Stimulated activated CD4-positive, alpha-beta T cell treated with anti-CD3 and anti-CD28 coated beads, TNF-alpha, amount 100 ng/mL, for 24 hours (primary cell): ENCODE results near the gene RNASE1.

ENCODE experiments used
- DNase-seq, 3 experiments: peaks; one replicate each; pipeline ENCODE4 v3.0.0-alpha.2; 2020; ENCODE audit warnings: low read depth in 3 of 3

RNASE1 gene

GRCh38 chr14:20808162-20808483, 5.5 kb upstream of the RNASE1 start:
- no peak for DNase-seq

- no peak for DNase-seq
Measured at GRCh38 chr14:20807304-20808161, 4.9 kb upstream of the RNASE1 start.

GRCh38 chr14:20805485-20805884, 2.8 kb upstream of the RNASE1 start:
- DNase-seq: no peak

- DNase-seq: no peak
Measured at GRCh38 chr14:20803223-20803622, 579 bp upstream of the RNASE1 start.

GRCh38 chr14:20801726-20802125, 918 bp downstream of the RNASE1 start:
- DNase-seq: no peak

- no peak for DNase-seq
Measured at GRCh38 chr14:20799892-20800544, 2.6 kb downstream of the RNASE1 start.

- no peak for DNase-seq
Measured at GRCh38 chr14:20799456-20799891, 3.2 kb downstream of the RNASE1 start.

- DNase-seq: no peak
Measured at GRCh38 chr14:20798932-20799331, 3.7 kb downstream of the RNASE1 start.

GRCh38 chr14:20798318-20798717, 4.3 kb downstream of the RNASE1 start:
- DNase-seq: no peak

GRCh38 chr14:20797164-20797563, 5.5 kb downstream of the RNASE1 start:
- DNase-seq: no peak

GRCh38 chr14:20794644-20795369, 7.8 kb downstream of the RNASE1 start:
- DNase-seq: no peak

- DNase-seq: no peak
Measured at GRCh38 chr14:20792556-20792955, 10.1 kb downstream of the RNASE1 start.

GRCh38 chr14:20791597-20791996, 11.0 kb downstream of the RNASE1 start:
- DNase-seq: no peak

GRCh38 chr14:20791187-20791586, 11.5 kb downstream of the RNASE1 start:
- DNase-seq: no peak

- no peak for DNase-seq
Measured at GRCh38 chr14:20790464-20791116, 12.1 kb downstream of the RNASE1 start.

GRCh38 chr14:20789230-20789813, 13.3 kb downstream of the RNASE1 start:
- DNase-seq: no peak

- no peak for DNase-seq
Measured at GRCh38 chr14:20787025-20787424, 15.6 kb downstream of the RNASE1 start.

GRCh38 chr14:20782280-20782890, 20.3 kb downstream of the RNASE1 start:
- no peak for DNase-seq

- no peak for DNase-seq
Measured at GRCh38 chr14:20781803-20782202, 20.8 kb downstream of the RNASE1 start.

- DNase-seq: no peak
Measured at GRCh38 chr14:20775901-20776300, 26.7 kb downstream of the RNASE1 start.

GRCh38 chr14:20775043-20775442, 27.6 kb downstream of the RNASE1 start:
- DNase-seq: no peak
